Measurements from ENCODE around the gene ANXA4.
"Not testable (repeated sequence)": the region's sequence is repeated elsewhere in the genome, so short reads cannot be mapped to it uniquely, and the experiment has no call there.

The ANXA4 gene

GRCh38 chr2:69720404-69720803, 21.5 kb upstream of the ANXA4 start:
- DNase-seq (ENCODE audit: low read depth in 2 of 3, low spot score in 2 of 3) = no peak

DNA sequence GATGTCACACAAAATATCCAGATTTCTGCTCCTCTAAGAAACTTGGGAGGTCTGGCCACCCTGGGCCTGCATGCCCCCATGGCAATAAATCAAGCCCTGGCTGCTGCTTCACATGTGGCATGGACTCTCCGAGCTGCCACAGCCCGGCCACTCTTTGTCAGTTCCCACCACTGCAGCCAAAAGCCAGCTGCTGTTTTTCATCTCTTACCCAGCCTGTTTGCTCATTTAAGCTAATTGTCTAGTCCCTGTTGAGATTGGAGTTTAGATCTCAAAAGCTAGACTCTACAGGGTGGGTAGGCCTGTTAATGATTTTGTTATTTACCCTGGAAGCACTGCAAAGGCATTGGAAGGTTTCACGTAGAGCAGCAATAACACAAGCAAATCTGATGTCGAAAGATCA, 20.9 kb upstream of the ANXA4 start:
- no peak for DNase-seq (ENCODE audit: low read depth in 2 of 3, low spot score in 2 of 3)

- no peak for DNase-seq (ENCODE audit: low read depth in 2 of 3, low spot score in 2 of 3)
These were observed 18.1 kb upstream of the ANXA4 start for GRCh38 chr2:69723791-69724190.

DNA sequence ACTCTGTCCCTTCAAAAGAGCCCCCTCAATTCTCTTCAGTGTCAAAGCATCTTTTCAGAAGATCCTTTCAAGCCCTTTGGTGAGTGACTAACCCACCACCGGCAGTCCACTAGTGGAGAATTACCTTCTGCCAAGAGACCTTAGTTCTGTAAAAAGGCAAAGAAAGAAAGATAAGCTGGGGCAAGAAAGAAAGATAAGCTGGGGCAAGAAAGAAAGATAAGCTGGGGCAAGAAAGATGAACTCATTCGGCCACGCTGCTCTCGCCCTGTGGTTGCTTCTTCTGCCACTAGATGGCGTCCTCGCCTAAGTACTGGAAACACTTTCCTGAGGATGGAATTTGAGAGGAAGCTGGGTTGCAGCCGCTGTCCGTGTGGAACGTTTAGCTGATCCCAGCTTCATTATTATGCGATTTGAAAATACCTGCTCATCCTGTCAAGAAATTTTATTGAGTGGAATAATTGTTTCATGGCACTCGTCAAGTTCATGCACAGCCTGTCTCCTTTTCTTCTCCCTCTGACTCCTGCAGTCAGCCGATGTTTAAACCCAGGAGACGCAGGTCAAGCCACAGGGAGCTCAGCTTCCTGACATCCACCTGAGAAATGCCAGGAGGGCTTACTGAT, 17.3 kb upstream of the ANXA4 start:
- DNase-seq (ENCODE audit: low read depth in 2 of 3, low spot score in 2 of 3) = peak; percentile 55 to 90 (median 87)

DNA sequence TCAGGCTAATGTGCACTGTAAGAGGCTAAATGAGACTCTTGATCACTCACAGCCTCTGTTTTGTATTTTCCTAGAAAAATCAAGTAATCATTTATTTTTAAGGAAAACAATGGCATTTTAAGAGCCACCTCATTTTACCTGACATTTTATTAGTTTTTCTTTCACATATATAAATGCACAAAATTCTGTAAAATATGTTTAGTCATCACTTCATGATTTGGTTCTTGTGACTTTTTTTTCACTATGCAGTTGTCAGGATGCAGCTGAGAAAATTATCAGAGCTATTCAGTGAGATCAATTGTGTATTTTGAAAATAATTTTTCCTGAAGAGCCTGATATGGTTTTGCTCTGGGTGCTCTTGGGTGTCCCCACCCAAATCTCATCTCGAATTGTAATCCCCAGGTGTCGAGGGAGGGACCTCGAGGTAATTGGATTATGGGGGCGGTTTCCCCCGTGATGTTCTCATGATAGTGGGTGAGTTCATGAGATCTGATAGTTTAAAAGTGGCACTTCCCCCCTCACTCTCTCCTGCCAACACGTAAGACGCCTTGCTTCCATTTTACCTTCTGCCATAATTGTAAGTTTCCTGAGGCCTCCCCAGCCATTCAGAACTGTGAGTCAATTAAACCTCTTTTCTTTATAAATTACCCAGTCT, 16.1 kb upstream of the ANXA4 start:
- DNase-seq (ENCODE audit: low read depth in 2 of 3, low spot score in 2 of 3) = no peak

GRCh38 chr2:69729266-69729665, 12.7 kb upstream of the ANXA4 start:
- DNase-seq (ENCODE audit: low read depth in 2 of 3, low spot score in 2 of 3) = no peak

DNA sequence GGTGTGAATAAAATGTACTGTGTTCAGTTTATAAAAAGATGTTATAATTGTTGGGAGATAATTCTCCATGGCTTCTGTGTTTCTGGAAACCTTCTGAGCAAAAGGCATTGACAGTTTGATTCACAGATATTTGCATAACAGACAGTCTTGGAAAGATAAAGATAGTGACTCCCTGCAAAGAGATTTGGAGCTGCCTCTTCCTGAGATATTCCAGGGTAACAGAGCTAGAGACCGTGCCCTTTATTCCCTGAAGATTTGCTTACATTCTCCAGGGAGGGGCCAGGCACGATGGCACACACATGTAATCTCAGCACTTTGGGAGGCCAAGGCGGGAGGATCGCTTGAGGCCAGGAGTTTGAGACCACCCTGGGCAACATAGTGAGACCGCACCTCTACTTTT, 12.2 kb upstream of the ANXA4 start:
- no peak for DNase-seq (ENCODE audit: low read depth in 2 of 3, low spot score in 2 of 3)

GRCh38 chr2:69731147-69731970, 10.6 kb upstream of the ANXA4 start:
- no peak for DNase-seq (ENCODE audit: low read depth in 2 of 3, low spot score in 2 of 3)

DNA sequence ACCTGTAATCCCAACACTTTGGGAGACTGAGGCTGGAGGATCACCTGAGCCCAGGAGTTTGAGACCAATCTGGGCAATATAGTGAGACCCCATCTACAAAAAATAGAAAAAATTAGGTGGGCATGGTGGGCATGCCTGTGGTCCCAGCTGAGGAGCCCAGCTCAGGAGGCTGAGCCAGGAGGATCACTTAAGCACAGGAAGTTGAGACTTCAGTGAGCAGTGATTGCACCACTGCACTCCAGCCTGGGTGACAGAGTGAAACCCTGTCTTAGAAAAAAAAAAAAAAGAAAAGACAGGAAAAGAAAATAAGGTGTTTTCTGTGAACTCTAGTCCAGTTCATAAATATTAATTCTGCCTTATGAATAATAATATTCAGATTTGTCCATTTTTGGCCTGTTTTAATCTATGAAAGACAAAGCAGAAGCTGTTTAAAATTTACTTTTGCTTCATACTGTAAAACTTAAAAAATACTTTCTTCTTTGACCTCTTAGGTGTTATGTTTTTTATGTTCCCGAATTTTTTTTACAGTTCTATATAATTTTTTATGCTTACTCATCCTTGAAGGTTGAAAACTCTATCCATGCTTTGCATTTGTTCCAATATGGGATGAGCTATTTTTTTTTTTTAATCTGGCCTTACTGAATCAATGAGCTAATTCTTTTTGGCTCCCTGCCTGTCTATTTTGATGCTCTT, 8.4 kb upstream of the ANXA4 start:
- DNase-seq (ENCODE audit: low read depth in 2 of 3, low spot score in 2 of 3) = no peak

GRCh38 chr2:69734035-69734611, 7.8 kb upstream of the ANXA4 start:
- no peak for DNase-seq (ENCODE audit: low read depth in 2 of 3, low spot score in 2 of 3)

GRCh38 chr2:69734854-69735544, 6.9 kb upstream of the ANXA4 start:
- DNase-seq (ENCODE audit: low read depth in 2 of 3, low spot score in 2 of 3) = no peak

- no peak for DNase-seq (ENCODE audit: low read depth in 2 of 3, low spot score in 2 of 3)
These were observed 6.2 kb upstream of the ANXA4 start for GRCh38 chr2:69735686-69736085.

- not testable (repeated sequence) for DNase-seq (ENCODE audit: low read depth in 2 of 3, low spot score in 2 of 3)
These were observed 3.8 kb upstream of the ANXA4 start for GRCh38 chr2:69738149-69738548.

DNA sequence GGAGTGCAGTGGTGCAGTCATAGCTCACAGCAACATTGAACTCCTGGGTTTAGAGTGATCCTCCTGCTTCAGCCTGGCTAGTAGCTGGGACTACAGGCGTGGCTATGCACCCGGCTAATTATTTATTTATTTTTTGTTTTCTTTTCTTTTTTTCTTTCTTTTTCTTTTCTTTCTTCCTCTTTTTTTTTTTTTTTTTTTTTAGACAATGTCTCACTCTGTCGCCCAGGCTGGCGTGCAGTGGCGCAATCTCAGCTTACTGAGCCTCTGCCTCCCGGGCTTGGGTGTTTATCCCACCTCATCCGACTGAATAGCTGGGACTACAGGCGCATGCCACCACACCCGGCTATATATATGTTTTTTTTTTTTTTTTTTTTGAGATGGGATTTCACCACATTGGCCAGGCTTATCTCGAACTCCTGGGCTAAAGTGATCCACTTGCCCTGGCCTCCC, 1.4 kb upstream of the ANXA4 start:
- DNase-seq (ENCODE audit: low read depth in 2 of 3, low spot score in 2 of 3) = no peak

DNA sequence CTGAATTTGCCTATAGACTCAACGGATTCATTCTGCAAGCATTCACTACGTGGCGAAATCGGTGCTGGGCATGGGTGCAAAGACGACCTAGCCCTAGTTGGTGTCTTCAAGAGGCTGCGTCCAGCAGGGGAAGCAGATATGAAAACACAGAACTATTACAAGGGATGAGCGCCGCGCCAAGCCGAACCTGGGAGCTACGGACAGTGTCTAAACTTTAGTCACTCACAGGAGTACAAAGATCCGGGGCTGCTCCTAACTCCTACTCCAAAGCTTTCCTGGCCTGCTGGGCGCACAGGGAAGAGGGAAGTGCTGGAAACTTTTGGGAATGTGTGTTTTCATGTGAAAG, 732 bp upstream of the ANXA4 start:
- DNase-seq (ENCODE audit: low read depth in 2 of 3, low spot score in 2 of 3) = no peak

DNA sequence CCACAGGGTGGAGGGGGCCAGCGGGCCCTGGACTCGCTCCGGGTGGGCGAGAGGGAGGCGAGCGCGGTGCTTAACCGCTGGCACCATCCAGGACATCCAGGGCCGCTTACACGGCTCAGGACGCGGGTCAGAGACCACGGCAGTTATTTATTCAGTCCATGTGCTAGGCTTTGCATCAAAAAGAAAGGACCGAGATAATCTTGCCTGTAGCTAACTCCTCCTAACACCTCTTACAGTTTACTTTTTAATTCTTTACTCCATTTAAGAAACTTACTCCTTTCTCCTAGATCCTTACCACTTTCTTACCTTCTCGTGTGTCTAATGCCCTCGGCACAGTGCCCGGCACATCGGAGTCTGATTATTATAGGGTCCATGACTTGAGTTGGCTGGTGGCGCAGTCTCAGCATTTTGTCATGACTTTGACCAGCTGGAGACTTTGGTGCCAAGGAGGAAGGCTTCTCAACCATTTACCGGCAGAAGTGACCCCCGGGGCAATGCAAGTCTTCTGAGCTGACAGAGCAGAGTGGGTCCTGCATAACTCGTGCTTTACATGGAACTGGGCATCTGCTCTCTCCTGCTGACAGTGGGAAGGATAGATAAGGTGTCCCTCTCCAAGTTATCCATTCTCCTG, 503 bp downstream of the ANXA4 start:
- no peak for DNase-seq (ENCODE audit: low read depth in 2 of 3, low spot score in 2 of 3)

DNA sequence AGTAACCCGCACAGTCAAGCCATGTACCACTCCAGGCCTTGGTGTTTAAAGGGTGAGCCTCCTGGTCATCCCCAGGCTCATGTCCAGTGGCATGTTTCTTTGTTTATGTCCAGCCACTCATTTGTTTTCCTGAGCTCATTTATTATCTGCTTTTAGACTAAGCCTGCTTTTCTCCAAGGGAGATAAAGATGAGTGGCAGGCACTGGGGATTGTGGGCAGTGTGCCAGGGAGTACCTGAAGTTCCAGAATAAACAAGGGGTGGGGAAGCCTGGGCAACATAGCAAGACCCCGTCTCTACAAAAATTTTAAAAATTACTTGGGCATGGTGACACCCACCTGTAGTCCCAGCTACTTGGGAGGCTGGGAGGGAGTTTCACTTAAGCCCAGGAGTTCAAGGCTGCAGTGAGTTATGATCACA, 1.9 kb downstream of the ANXA4 start:
- no peak for DNase-seq (ENCODE audit: low read depth in 2 of 3, low spot score in 2 of 3)

GRCh38 chr2:69744456-69744855, 2.5 kb downstream of the ANXA4 start:
- no peak for DNase-seq (ENCODE audit: low read depth in 2 of 3, low spot score in 2 of 3)

- no peak for DNase-seq (ENCODE audit: low read depth in 2 of 3, low spot score in 2 of 3)
These were observed 3.1 kb downstream of the ANXA4 start for GRCh38 chr2:69745035-69745434.

DNA sequence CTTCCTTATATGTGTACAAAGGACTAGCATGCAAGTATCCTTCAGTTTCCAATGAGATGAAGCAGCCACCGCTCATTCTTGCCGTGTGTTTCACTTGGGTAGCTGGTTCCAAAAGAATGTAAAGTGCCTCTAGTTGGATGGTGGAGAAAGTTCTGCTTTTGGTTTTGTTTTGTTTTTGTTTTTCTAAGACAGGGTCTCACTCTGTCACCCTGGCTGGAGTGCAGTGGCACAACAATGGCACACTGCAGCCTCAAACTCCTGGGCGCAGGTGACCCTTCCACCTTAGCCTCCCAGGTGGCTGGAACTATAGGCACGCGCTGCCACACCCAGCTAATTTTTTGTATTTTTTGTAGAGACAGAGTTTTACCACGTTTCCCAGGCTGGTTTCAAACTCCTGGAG, 8.3 kb downstream of the ANXA4 start:
- DNase-seq (ENCODE audit: low read depth in 2 of 3, low spot score in 2 of 3) = no peak

Measured in activated CD8-positive, alpha-beta memory T cell treated with anti-CD3 and anti-CD28 coated beads for 48 hours (primary cell).